Keratinocyte (primary cell): ENCODE data around the gene CHD9. TPM values are rescaled to one million over a fixed set of nuclear protein-coding genes. Genes with fewer than 3 reads are reported as not detected.

Experiments used
- DNase-seq: peaks from one replicate; pipeline ENCODE4 v3.0.0-alpha.2; 2011; ENCODE audit warnings: low read depth, missing footprints, low spot score
- FAIRE-seq: peaks from 2 replicates; lab custom pipeline; 2011; peaks lifted over from hg19 to GRCh38; lab: Jason Lieb, UNC
- H2AFZ ChIP-seq: 2 replicates; pipeline ENCODE4 v1.6.0; 2012; ENCODE audit warnings: low read length, control low read depth, inconsistent platforms; ENCODE audit not compliant: control insufficient read depth
- H3K27ac ChIP-seq: 2 replicates; pipeline ENCODE4 v1.5.1; 2011; ENCODE audit warnings: low read length; ENCODE audit not compliant: control insufficient read depth, insufficient read depth
- H3K27me3 ChIP-seq: 3 replicates; pipeline ENCODE4 v1.6.0; 2011; ENCODE audit warnings: low read length; ENCODE audit not compliant: control insufficient read depth, insufficient read depth; ENCODE audit errors: extremely low read depth
- H3K36me3 ChIP-seq, 2 experiments: 2 replicates in 1 of 2; 3 replicates in 1 of 2; pipeline ENCODE4 v1.5.1; 2011; ENCODE audit warnings: low read length in 2 of 2, mild to moderate bottlenecking in 1 of 2; ENCODE audit not compliant: control insufficient read depth in 2 of 2, insufficient read depth in 2 of 2; ENCODE audit errors: extremely low read depth in 1 of 2
- H3K4me1 ChIP-seq: 3 replicates; pipeline ENCODE4 v1.5.1; 2011; ENCODE audit warnings: low read length; ENCODE audit not compliant: control insufficient read depth, insufficient read depth; ENCODE audit errors: extremely low read depth
- H3K4me2 ChIP-seq: 3 replicates; pipeline ENCODE4 v1.6.0; 2011; ENCODE audit warnings: low read depth, low read length; ENCODE audit not compliant: control insufficient read depth, insufficient read depth; ENCODE audit errors: extremely low read depth
- H3K4me3 ChIP-seq, 3 experiments: fragments of 200-600 bp in 1 of 3; sonication (generic) in 1 of 3; 2 replicates in 2 of 3; 3 replicates in 1 of 3; pipeline ENCODE4 v1.5.1; 2011 to 2016; ENCODE audit warnings: low read length in 3 of 3, mild to moderate bottlenecking in 3 of 3, control low read depth in 2 of 3, inconsistent platforms in 1 of 3, low read depth in 1 of 3, mixed read lengths in 1 of 3, mixed run types in 1 of 3, moderate library complexity in 1 of 3; ENCODE audit not compliant: control insufficient read depth in 2 of 3, insufficient read depth in 2 of 3; ENCODE audit errors: extremely low read depth in 1 of 3
- H3K79me2 ChIP-seq: 2 replicates; pipeline ENCODE4 v1.6.0; 2012; ENCODE audit warnings: low read length; ENCODE audit not compliant: control insufficient read depth, insufficient read depth
- H3K9ac ChIP-seq: 3 replicates; pipeline ENCODE4 v1.6.0; 2011; ENCODE audit warnings: low read length; ENCODE audit not compliant: control insufficient read depth, insufficient read depth; ENCODE audit errors: extremely low read depth
- H3K9me1 ChIP-seq: 3 replicates; pipeline ENCODE4 v1.6.0; 2011; ENCODE audit warnings: low read length; ENCODE audit not compliant: control insufficient read depth, insufficient read depth; ENCODE audit errors: extremely low read depth
- H3K9me3 ChIP-seq: 2 replicates; pipeline ENCODE4 v1.5.1; 2012; ENCODE audit warnings: low read depth, low read length; ENCODE audit not compliant: control insufficient read depth
- H4K20me1 ChIP-seq: 3 replicates; pipeline ENCODE4 v1.6.0; 2011; ENCODE audit warnings: low read length; ENCODE audit not compliant: control insufficient read depth, insufficient read depth; ENCODE audit errors: extremely low read depth
- EZH2 ChIP-seq: IDR thresholded peaks from one replicate; pipeline ENCODE4 v1.6.1; 2012; ENCODE audit warnings: inconsistent platforms, mild to moderate bottlenecking, low read length, moderate library complexity
- dilution Hi-C: fragments of 300-500 bp; cut with MboI; formaldehyde crosslinking; loops from one replicate; pipeline ENCODE4 v1.7.0; 2020; ENCODE audit warnings: low sequenced_read_pairs; ENCODE audit not compliant: extremely low pct_ligation_motif_present
- polyA plus RNA-seq, 5 experiments: library from polyadenylated mRNA; depleted of rRNA in 3 of 5; stranded (reverse) in 3 of 5; stranded (forward) in 1 of 5; unstranded in 1 of 5; fragments of >200 nt; gene quantifications; 1 replicate in 1 of 5; 2 replicates in 3 of 5; 3 replicates in 1 of 5; pipeline versions ENCODE4 v1.2.1 to v1.2.3, GENCODE V29; 2011 to 2012; ENCODE audit warnings: missing spikeins in 2 of 5, low read depth in 1 of 5, low replicate concordance in 1 of 5
- TF ChIP-seq, protein P1 (sequence below), 3 experiments: IDR thresholded peaks in 1 of 3; conservative IDR thresholded peaks in 1 of 3; optimal IDR thresholded peaks in 1 of 3; 2 replicates in 2 of 3; 3 replicates in 1 of 3; pipeline versions ENCODE3 to v1.5.1; 2011; ENCODE audit warnings: low read length in 3 of 3, mild to moderate bottlenecking in 3 of 3, moderate library complexity in 2 of 3, control low read depth in 1 of 3, inconsistent platforms in 1 of 3; ENCODE audit not compliant: insufficient read depth in 2 of 3; ENCODE audit errors: extremely low read depth in 1 of 3

Gene CHD9
- polyA plus RNA-seq, 1 donor (not counting 4 experiments of a cell fraction or from before 2014, with no cell fraction given): 32.8 TPM

DNA sequence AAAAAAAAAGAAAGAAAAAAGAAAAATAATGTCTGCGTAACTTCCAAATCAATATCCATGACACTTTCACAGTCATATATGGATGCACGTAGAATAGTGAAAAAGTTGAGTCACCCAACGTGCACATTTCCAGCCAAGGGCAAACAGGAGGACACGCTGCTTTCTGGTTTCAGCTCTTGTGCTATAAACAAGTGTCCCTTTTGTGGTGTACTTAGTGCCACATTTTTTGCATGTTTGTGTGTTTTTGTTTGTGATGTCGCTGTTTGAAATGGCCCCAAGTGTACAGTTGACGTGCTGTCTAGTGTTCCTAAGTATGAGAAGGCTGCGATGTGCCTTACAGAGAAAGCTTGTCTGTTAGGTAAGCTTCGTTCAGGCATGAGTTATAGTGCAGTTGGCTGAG, 2.9 kb downstream of the CHD9 start:
- H3K27me3 ChIP-seq: no peaks in the 10 kb centered on the region
- no peak overlapping the region for H3K27ac ChIP-seq
- H3K79me2 ChIP-seq: peaks cover 59% of the 10 kb centered on the region
- TF ChIP-seq, protein P1, sequence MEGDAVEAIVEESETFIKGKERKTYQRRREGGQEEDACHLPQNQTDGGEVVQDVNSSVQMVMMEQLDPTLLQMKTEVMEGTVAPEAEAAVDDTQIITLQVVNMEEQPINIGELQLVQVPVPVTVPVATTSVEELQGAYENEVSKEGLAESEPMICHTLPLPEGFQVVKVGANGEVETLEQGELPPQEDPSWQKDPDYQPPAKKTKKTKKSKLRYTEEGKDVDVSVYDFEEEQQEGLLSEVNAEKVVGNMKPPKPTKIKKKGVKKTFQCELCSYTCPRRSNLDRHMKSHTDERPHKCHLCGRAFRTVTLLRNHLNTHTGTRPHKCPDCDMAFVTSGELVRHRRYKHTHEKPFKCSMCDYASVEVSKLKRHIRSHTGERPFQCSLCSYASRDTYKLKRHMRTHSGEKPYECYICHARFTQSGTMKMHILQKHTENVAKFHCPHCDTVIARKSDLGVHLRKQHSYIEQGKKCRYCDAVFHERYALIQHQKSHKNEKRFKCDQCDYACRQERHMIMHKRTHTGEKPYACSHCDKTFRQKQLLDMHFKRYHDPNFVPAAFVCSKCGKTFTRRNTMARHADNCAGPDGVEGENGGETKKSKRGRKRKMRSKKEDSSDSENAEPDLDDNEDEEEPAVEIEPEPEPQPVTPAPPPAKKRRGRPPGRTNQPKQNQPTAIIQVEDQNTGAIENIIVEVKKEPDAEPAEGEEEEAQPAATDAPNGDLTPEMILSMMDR (optimal IDR thresholded peaks at IDR 0.05 in 1 of 3, IDR thresholded peaks at IDR 0.05 in 1 of 3, conservative IDR thresholded peaks at IDR 0.05 in 1 of 3; ENCODE audit: extremely low read depth in 1 of 3, insufficient read depth in 2 of 3, low read length in 3 of 3): no peak
- TF ChIP-seq EZH2: no peak
- peaks cover 36% of the 10 kb centered on the region for H3K4me1 ChIP-seq
- no peak overlapping the region for H3K9ac ChIP-seq
- H2AFZ ChIP-seq: no peak overlapping the region
- no peaks in the 10 kb centered on the region for H3K9me1 ChIP-seq
- FAIRE-seq: no peak
- no peak overlapping the region for H3K4me3 ChIP-seq
- no peaks in the 10 kb centered on the region for H4K20me1 ChIP-seq
- dilution Hi-C loops: no loop called here
- no peaks in the 10 kb centered on the region for H3K9me3 ChIP-seq
- peaks cover 0 to 7% of the 10 kb centered on the region in 2 experiments for H3K36me3 ChIP-seq
- no peak for DNase-seq
- no peak overlapping the region for H3K4me2 ChIP-seq

DNA sequence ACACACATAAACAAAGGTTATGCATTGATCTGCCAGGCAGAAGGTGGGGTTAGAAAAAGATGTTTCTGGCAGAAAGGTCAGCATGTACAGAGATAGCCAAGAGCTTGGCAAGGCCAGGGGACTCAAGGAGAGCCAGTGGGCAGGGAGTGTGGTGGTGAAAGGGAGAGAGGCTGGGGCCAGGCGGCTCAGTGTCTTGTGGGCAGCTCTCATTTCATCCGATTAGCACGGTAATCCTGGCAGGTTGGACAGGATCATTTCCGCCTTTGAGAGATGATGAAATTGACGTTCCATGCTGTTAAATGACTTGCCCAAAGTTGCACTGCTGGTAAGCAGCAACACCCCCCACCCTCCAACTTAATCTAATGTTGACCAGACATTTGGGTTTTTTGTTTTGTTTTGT, 3.6 kb downstream of the CHD9 start:
- H3K4me3 ChIP-seq: peak overlapping the region in 1 of 3 experiments; percentile 27
- peaks cover 0 to 7% of the 10 kb centered on the region in 2 experiments for H3K36me3 ChIP-seq
- dilution Hi-C loops: no loop called here
- peak overlapping the region; percentile 32 for H3K4me2 ChIP-seq
- DNase-seq: no peak
- peak overlapping the region; percentile 43 for H3K27ac ChIP-seq
- peaks cover 62% of the 10 kb centered on the region for H3K79me2 ChIP-seq
- no peak overlapping the region for H3K9ac ChIP-seq
- H3K9me1 ChIP-seq: no peaks in the 10 kb centered on the region
- no peaks in the 10 kb centered on the region for H3K9me3 ChIP-seq
- no peaks in the 10 kb centered on the region for H3K27me3 ChIP-seq
- FAIRE-seq: no peak
- no peak overlapping the region for H2AFZ ChIP-seq
- TF ChIP-seq, protein P1 (optimal IDR thresholded peaks at IDR 0.05 in 1 of 3, IDR thresholded peaks at IDR 0.05 in 1 of 3, conservative IDR thresholded peaks at IDR 0.05 in 1 of 3; ENCODE audit: extremely low read depth in 1 of 3, insufficient read depth in 2 of 3, low read length in 3 of 3): no peak
- no peak for TF ChIP-seq EZH2
- peaks cover 33% of the 10 kb centered on the region for H3K4me1 ChIP-seq
- H4K20me1 ChIP-seq: no peaks in the 10 kb centered on the region
